ENCODE measurements around the gene KCNAB3.
"Not testable (repeated sequence)": the region's sequence is repeated elsewhere in the genome, so short reads cannot be mapped to it uniquely, and the experiment has no call there.

The KCNAB3 gene

DNA sequence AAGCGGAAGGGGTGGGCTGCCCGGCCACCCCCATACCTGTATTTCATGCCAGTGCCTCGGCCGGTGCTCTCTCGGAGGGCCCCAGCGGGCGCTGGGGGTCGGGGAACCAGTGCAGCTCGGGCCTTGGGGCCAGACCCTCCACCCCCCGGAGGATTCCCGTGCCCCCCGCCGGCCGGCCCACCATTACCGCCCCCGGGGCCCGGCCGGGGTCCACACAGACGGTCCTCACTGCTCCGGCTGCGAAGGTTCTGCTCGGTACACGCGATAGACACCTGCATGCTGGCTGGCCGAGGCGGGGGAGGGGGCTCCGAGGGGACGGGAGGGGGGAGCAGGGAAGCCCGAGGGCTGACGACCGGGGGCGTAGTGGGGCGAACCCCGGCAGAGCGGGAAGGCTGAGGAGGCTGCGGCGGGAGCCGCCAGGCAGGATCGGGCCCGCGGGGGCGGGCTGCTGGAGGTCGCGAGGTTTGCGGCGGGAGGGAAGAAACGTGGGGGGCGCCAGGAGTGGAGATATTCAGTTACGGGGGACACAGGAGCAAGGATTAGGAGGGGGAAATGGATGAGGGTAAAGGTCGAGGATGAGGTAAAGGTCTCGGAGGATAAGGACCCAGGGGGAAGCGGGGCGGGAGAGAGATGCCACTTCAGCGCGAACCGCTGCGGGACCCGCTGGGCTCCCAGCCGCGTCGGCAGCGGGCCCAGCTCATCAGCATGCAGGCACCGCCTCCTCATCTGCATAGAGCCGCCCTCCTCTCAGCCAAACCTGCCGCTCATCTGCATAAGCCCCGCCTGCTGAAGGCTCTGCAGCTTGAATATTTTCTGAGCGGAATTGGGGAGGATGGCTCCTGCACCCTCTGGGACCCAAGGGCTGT lies at the start of gene KCNAB3:
KCNAB3 (minus strand) TSS at position 699 of the 866 bp plus-strand sequence; CDS start at position 278, 421 bp downstream.
- peak; percentile 5 for DNase-seq

DNA sequence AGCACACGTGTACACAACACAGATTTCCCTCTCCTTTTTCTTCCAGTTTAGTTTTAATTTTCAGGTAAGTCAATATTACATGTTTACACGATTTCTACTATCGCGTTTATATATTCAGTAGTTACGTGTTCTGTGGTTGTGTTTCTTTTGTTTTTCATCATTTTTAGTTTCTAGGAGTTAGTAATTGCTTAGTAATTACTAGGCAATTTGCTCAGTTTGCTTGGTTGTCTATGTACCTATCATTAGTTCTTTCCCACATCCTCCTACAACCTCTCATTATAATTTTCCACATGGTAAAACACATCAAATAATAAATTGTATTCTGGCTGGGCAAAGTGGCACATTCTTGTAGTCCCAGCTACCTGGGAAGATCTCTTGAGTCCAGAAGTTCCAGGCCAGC lies 48.1 kb upstream of the KCNAB3 start:
- DNase-seq, result no peak

DNA sequence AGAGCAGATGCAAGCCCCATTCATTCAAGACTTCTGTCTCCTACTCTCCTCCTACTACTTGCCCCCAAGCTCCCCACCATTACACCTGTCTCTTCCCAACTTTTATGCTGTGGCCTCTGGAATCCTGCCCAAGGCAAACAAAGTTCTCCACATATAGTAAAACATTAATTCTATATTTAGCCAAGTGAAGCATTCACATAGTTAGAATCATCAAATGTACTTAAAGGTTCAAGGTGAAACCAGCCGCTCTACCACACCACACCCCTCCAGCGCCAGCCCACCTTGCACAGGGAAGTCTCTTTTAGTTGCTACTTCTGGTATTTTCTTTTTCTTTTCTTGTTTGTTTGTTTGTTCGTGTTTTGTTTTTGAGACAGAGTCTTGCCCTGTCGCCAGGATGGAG lies 47.4 kb upstream of the KCNAB3 start:
- DNase-seq, result no peak

DNA sequence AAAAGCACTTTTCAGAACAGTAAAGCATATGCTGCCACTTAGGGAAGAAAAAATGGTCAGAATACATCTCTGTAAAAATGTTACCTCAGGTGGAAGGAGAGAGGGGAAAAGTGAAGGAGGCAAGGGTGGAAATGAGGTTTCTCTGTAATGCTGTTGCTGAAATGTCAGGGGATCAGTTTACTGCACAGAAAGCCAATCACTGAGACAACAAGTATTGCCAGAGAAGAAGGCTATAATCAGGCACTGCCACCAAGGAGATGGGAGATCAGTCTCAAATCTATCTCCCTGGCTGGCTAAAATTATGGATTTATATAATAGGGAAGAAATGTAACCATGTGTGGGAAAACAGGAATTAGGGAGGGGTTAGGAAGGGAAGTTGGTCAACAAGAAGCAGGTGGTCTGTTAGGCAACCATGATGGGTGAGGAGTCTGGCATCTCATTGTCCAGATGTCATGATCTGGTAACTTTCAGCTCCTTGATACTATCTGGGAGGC lies 45.0 kb upstream of the KCNAB3 start:
- no peak for DNase-seq

DNA sequence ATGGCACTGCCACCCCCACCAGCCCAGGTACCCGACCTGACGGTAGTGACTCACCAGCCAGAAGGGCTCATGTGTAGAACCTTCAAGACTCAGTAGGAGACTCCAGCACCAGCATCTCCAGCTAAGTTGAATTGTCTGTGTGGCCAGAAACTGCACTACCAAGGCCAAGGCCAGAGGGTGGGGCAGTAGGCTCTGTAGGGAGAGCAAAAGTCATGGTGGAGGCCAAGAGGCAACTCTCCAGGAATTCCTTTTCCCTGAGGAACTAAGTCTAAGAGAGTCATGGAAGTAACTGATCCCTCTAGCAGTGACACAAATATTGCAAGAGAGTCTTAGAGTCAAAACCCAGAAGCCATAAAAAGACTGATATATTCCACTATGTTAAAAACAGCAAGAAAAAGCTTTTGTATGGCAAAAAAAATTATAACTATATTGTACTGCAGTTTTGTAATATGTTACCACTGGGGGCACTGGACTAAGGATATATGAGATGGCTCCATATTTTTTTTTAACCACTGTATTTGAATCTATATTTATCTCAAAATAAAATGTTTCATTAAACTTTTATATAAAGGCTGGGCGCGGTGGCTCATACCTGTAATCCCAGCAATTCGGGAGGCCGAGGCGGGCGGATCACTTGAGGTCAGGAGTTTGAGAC lies 42.6 kb upstream of the KCNAB3 start:
- no peak for DNase-seq

DNA sequence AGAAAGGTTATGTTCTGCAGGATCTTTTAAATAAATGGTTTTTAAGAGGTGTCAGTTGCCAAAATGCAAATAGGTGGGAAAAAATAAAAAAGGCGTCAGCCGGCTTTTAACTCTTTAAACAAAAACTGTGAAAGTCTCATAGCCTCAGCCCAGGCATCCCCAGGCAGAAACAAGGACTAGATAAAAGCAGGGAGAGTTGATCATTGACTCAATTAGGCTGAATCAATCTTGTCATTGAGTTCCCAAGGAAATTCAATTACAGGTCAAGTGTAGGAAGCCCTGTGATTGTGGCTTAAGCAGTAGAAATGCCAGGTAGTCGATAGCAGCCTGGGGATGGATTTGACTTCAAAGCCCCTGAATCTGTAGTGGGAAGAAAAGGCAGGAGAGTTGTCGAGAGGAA lies 42.0 kb upstream of the KCNAB3 start:
- DNase-seq, result no peak

DNA sequence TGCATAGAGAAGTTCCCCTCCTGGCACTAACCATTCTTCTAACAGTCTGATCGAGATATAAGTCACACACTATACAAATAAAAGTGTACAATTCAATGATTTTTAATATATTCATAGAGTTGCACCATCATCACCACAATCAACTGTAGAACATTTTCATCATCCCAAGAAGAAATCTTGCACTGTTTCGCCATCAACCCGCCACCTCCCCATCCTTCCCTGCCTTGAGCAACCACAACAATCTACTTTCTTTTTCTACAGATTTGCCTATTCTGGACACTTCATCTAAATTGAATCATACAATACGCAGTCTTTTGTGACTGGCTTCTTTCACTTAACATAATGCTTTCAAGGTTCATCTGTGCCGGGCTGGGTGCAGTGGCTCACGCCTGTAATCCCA lies 39.8 kb upstream of the KCNAB3 start:
- DNase-seq, result no peak

DNA sequence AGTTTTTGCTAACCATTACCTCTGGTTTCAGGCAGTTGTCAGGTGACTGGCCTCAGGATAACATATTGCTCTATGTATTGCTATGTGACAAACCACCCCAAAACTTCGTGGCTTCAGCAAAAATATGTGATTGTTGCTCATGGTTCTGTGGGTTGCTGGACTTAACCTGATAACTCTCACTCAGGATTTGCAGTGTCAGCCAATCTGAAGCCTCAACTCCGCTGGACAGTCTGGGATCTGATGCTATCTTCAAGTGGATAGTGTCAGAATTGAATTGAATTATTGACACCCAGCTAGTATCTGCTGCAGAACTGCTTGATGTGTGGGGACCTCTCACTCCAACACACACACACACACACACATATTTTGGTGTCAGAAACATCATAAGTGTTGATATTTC lies 38.1 kb upstream of the KCNAB3 start:
- DNase-seq, result no peak

DNA sequence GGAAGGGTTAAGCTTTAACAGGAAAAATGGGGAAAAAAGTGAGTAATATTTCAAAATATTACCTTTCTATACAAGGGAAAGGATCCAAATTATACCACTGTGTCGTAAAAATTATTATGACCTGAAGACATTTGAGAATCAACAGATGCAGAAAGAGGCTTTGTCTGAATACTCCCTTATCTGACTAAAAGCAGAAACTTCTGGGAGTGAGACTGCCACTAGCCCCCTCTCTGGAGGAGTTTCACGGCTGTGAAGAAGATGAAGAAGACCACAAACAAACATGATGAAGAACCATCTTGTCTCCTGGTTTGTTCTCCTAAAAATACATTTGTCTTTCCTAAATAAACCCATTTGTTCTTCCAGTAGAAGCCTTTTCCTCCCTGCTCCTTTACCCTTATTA lies 31.8 kb upstream of the KCNAB3 start:
- DNase-seq, result no peak

DNA sequence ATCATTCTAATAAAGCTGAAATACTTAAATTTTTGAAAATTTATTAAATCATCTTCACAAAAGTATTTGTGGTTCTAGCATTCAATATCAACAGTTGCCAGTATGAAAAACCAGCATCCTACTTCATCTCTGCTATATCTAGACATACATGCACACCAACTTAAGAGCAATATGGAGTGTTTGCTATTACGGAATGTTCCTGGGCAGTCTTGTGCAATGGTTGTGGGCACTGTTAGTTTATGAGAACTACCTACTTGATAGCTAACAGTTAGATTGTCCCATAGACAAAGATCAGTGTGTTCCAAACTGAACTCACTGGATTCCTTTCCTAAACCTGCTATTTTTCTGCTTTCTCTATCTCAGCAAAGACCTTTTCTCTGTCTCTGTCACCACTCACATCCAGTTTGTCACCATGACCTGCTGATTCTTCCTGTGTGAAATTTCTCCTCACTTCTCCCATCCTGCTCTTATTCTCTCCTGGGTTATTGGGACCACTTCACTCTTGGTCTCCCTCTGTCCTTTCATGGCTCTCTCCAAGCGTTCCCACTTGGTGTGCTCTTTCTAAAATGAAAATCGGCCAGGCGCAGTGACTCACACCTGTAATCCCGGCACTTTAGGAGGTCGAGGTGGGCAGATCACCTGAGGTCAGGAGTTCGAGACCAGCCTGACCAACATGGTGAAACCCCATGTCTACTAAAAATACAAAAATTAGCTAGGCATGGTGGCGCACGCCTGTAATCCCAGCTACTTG lies 30.0 kb upstream of the KCNAB3 start:
- DNase-seq, result no peak

DNA sequence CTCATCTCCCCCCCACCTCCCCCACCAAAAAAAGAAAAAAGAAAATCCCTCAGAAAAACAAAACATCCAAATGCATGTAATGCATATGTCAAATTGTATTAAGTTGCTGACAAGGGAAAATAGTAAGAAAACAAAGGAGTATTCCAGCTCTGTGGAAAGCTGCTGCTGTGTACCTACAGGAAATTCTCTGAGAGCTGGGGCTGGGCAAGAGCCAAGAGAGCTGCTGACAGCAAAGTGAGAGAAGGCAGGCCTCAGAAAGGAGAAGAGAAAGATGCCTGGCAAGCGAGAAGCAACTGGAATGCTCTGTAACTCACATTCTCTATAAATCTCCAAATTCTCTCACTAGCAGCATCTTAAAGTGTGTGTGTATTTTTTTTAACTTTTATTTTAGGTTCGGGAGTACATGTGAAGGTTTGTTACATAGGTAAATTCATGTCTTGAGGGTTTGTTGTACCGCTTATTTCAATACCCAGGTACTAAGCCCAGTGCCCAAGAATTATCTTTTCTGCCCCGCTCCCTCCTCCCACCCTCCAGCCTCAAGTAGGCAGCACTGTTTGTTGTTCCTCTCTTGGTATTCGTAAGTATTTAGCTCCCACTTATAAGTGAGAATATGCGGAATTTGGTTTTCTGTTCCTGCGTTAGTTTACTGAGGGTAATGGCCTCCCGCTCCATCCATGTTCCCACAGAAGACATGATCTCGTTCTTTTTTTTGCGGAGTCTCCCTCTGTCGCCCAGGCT lies 26.7 kb upstream of the KCNAB3 start:
- no peak for DNase-seq

DNA sequence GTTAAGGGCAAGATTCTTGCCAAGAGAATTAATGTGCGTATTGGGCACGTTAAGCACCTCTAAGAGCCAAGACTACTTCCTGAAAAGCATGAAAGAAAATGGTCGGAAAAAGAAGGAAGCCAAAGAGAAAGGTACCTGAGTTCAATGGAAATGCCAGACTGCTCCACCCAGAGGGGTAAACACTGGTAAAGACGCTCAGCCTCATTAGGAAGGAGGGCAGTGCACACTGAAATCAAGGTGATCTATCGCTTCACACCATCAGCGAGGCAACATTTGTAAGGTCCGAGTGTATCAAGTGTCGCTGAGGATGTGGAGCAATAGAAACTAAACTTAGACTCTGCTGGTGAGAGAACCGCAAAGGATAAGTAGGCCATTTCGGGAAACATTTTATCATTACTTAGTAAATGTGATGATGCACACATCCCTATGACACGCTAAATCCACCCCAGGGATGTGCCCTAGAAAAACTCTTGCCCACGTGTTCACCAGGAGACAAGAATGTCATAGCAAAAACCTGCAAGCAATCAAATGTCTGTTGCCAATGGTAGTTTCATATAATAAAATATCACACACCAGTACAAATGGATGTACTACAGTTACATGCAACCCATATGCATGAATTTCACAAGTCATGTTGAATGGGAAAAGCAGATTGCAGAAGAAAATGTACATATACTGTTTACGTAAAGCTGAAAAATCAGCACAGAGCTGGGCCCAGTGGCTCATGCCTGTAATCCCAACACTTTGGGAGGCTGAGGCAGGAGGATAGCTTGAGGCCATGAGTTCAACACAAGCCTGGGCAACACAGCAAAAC lies 26.0 kb upstream of the KCNAB3 start:
- DNase-seq, result no peak

DNA sequence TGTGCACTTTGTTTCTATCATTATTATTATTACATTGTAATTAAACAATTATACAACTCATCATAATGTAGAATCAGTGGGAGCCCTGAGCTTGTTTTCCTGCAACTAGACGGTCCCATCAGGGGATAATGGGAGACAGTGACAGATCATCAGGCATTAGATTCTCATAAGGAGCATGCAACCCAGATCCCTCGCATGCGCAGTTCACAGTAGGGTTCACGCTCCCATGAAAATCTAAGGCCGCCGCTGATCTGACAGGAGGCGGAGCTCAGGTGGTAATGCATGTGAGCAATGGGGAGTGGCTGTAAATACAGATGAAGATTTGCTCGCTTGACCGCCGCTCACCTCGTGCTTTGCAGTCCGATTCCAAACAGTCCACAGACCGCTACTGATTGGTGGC lies 23.6 kb upstream of the KCNAB3 start:
- not testable (repeated sequence) for DNase-seq

DNA sequence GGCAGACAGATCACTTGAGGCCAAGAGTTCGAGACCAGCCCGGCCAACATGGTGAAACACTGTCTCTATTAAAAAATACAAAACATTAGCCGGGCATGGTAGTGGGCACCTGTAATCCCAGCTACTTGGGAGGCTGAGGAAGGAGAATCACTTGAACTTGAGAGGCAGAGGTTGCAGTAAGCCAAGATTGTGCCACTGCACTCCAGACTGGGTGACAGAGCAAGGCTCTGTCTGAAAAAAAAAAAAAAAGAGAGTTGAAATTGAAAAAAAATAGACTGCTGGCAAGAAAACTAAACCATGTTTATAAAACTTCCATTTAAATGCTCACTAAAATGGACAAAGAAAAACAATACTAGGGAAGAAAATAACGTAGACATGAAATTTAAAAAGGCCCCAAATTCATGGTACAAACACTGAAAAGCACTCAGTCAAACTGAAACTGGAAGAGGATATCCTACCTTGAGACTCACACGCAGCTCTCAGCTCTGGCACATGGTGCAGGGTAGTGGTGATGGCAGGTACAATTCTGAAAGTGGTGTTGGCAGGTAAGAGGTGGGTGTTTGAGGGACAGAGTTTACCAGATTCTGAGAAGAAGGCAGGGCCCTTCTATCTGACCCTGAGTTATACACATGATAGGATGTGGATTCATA lies 21.6 kb upstream of the KCNAB3 start:
- no peak for DNase-seq

DNA sequence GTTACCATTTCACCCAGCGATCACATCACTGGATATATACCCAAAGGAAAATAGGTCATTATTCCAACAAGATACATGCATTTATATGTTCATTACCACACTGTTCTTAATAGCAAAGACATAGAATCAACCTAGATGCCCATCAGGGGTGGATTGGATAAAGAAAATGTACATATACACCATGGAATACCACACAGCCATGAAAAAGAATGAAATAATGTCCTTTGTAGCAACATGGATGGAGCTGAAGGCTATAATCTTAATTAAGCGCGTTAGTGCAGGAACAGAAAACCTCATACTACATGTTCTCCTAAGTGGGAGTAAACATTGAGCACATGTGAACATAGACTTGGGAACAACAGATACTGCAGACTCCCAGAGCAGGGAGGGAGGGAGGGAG lies 20.9 kb upstream of the KCNAB3 start:
- no peak for DNase-seq

DNA sequence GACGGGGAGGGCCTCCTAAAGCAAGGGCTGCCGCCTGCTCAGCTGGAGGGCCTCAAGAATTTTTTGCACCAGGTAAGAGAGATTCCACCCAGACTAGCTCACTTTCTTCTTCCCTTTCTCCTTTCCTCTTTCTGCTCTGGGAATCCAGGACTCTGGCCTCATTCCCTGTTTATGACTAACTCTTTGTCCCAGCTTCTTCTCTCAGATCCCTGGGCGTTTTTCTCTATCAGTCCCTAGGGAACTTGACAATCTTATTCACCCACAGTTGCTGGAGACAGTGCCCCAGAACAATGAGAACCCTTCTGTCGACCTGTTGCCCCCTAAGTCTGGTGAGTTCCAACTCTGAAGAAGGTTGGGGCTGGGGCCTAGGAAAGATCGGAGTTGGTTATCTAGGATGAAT lies 18.0 kb upstream of the KCNAB3 start:
- no peak for DNase-seq

DNA sequence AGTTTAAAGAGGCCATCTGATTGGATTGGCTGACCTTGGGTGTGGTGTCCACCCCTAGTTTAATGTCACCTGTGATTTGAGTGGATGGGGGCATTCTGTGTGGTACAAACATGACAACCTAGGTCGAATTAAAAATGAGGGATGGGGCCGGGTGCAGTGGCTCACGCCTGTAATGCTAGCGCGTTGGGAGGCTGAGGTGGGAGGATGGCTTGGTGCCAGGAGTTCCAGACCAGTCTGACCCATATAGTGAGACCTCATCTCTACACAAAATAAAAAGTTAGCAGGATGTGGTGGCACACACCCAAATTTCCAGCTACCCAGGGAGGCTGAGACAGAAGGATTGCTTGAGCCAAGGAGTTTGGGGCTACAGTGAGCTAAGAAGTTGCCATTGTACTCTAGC lies 16.8 kb upstream of the KCNAB3 start:
- DNase-seq, result no peak

DNA sequence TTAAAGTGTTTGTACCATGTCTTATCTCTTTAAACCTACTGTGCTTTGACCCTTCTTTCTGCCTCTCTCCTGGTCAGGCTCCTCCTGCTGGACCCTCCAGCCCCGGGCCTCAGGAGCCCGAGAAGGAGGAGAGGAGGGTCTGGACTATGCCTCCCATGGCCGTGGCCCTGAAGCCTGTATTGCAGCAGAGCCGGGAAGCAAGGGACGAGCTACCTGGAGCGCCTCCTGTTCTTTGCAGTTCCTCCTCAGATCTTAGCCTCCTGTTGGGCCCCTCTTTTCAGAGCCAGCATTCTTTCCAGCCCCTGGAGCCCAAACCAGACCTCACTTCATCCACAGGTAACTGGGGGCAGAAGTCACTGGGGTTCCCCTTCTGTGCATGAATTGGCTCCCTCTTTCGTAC lies 16.0 kb upstream of the KCNAB3 start:
- no peak for DNase-seq

DNA sequence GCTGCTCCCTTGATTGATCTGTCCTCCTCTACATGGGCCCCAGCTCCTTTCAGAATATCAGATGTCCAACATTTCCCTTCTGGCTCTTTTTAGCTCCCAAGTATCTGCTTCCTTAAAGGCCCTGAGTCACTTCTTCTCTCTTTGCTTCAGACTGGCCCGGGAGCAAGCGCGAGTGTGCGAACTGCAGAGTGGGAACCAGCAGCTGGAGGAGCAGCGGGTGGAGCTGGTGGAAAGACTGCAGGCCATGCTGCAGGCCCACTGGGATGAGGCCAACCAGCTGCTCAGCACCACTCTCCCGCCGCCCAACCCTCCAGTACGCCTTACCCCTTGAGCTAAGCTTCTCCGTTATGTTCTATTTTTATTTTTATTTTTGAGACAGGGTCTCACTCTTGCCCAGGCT lies 14.7 kb upstream of the KCNAB3 start:
- DNase-seq, result no peak

DNA sequence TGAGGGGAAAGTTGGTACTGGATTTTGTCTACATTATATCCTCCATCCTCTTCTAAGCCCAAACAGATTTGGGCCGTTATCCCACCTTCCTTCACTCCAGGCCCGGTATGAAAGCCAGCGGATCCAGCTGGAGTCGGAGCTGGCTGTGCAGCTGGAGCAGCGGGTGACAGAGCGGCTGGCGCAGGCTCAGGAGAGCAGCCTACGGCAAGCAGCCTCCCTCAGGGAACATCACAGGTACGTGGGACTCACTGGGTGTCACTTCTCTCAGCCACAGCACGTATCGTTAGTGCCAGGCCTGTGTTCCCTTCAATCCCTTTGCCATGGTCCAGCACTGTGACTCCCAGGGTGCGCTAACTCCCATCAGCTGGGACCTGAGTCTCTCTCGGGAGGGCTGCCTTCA lies 13.6 kb upstream of the KCNAB3 start:
- DNase-seq, result no peak

DNA sequence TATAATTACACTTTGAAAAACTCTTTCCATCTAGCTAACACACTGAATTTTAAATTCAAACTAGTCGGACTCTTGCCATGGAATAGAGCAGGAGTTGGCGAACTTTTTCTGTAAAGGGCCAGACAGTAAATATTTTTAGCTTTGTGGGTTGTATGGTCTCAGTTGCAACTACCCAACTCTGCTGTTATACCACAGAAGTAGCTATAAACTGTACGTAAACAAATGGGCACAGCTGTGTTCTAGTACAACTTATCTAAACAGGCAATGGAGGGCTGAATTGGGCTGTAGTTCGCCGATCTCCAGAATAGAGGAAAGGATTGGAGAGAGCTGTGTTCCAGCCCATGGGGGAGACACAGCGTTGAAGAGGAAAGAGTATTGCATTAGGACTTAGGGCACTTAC lies 11.1 kb upstream of the KCNAB3 start:
- DNase-seq, result no peak

DNA sequence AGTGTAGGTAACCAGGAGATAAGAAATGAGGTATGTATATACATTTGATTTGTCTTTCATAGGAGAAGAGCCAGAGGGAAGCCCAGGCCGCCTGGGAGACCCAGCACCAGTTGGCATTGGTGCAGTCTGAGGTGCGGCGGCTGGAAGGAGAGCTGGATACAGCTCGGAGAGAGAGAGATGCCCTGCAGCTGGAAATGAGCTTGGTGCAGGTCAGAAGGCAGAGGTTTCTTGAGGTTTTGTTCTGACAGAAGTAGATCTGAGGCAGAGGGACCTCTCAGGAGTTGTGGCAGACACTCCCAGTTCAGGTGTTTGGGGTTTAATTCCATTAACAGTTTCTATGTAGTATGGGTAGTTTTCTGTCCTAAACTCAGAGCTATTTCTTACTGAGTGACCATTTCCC lies 10.4 kb upstream of the KCNAB3 start:
- no peak for DNase-seq

Data from NCI-H1436 treated with DMSO at 0.1 percent for 48 hours (cell line).